ENCODE results near the gene ALB.

- no peak for TF ChIP-seq POLR2A (IDR thresholded peaks at IDR 0.05; ENCODE audit: low read length)
- TF ChIP-seq GATA1 (IDR thresholded peaks at IDR 0.05; ENCODE audit: low read depth, low read length), result no peak
Measured at GRCh38 chr4:73451404-73451803, 47.3 kb downstream of the ALB start.
